Naive thymus-derived CD8-positive, alpha-beta T cell (primary cell): ENCODE results near the gene BABAM2. TPM values are rescaled to one million over a fixed set of nuclear protein-coding genes. Genes with fewer than 3 reads are reported as not detected.
A peak's percentile ranks its signal among the peaks of the same experiment; 100 is the strongest.
"Not testable (repeated sequence)": the region's sequence is repeated elsewhere in the genome, so short reads cannot be mapped to it uniquely, and the experiment has no call there.

Experiments
- ATAC-seq, 2 donors: fragments of 150-1000 bp; cut with Tn5 transposase in 1 of 2; sonication (Bioruptor Pico), chemical (Tn5 transposase) in 1 of 2; 1 replicate in 1 of 2; 2 replicates in 1 of 2; pipeline ENCODE4 v1.10.0; 2021; ENCODE audit warnings: mild to moderate bottlenecking in 2 of 2, moderate library complexity in 2 of 2
- POLR2A ChIA-PET: fragments of 350-600 bp; sonication (Branson Sonifier 250); formaldehyde crosslinking; loops from one replicate; lab custom pipeline; 2021; ENCODE audit warnings: antibody characterized with exemption; lab: Charles Lee
- DNase-seq, 10 donors: peaks; one replicate each; pipeline versions ENCODE4 v3.0.0 to v3.0.0-alpha.2; 2020 to 2022
- H3K27ac Mint-ChIP-seq, 10 donors: one replicate each; pipeline ENCODE4 v1.8.0; 2020 to 2022; ENCODE audit warnings: mild to moderate bottlenecking in 10 of 10, mixed read lengths in 10 of 10, moderate library complexity in 4 of 10, inconsistent platforms in 1 of 10
- H3K27me3 Mint-ChIP-seq, 5 donors: one replicate each; pipeline ENCODE4 v1.8.0; 2021 to 2022; ENCODE audit warnings: mixed read lengths in 5 of 5
- H3K36me3 Mint-ChIP-seq, 3 donors: one replicate each; pipeline ENCODE4 v1.8.0; 2020 to 2022; ENCODE audit warnings: mixed read lengths in 3 of 3, mild to moderate bottlenecking in 2 of 3, inconsistent platforms in 1 of 3
- H3K4me1 Mint-ChIP-seq, 4 donors: one replicate each; pipeline ENCODE4 v1.8.0; 2021 to 2022; ENCODE audit warnings: mixed read lengths in 4 of 4
- H3K4me3 Mint-ChIP-seq, 10 donors: one replicate each; pipeline ENCODE4 v1.8.0; 2020 to 2022; ENCODE audit warnings: mild to moderate bottlenecking in 10 of 10, mixed read lengths in 10 of 10, moderate library complexity in 6 of 10, inconsistent platforms in 1 of 10
- H3K9me3 Mint-ChIP-seq, 9 donors: one replicate each; pipeline ENCODE4 v1.8.0; 2020 to 2022; ENCODE audit warnings: mixed read lengths in 9 of 9, mild to moderate bottlenecking in 3 of 9, inconsistent platforms in 1 of 9, moderate library complexity in 1 of 9
- polyA plus RNA-seq, 3 donors: library from polyadenylated mRNA; unstranded; fragments of 300-500 nt; fragmentation: Illumina TruSeq; gene quantifications; one replicate each; pipeline ENCODE4 v1.2.3, GENCODE V29; 2021
- total RNA-seq, 8 experiments: library from RNA in 2 of 8; stranded (reverse) in 2 of 8; gene quantifications; one replicate each; pipeline ENCODE4 v1.2.3 and lab custom pipeline; 2021 to 2026

Gene BABAM2
- total and polyA plus RNA-seq, 5 experiments from 2014 or later = 29.6 to 60.2 (median 50.5) TPM

DNA sequence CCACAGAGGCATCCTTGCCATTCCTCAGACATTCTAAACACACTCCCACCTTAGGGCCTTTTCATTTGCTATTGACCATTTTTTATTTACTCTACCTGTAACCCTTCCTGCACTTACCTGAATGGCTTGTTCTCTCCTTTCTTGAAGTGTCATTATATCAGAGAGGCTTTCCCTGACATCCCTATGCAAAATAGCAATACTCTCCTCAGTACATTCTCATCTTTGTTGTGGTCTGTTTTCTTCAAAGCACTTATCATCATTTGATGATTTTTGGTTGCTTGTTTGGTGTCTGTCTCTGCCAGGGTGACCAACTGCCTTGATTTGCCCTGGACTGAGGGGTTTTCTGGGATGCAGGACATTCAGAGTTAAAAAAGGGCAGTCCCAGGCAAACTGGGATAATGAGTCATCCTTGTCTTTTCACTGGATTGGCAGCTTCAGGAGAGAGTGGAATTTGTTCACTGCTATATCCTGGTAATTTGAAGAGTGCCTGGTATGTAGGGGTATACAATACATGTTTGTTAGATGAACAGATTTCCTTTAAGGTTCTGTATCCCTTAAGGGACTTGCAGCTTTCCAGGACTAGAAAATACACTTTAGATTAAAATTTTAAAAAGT is 102.4 kb downstream of the BABAM2 start:
- no peaks in the 10 kb centered on the region for H3K27me3 Mint-ChIP-seq
- ATAC-seq (no peak), DNase-seq (no peak)
- H3K4me1 Mint-ChIP-seq = peaks cover 15 to 37% (median 27%) of the 10 kb centered on the region in 4 donors
- no peak overlapping the region for H3K4me3 Mint-ChIP-seq
- H3K36me3 Mint-ChIP-seq = peaks cover 15 to 37% (median 31%) of the 10 kb centered on the region in 3 donors
- POLR2A ChIA-PET = no interaction called here
- H3K27ac Mint-ChIP-seq = peak overlapping the region in 1 of 10 donors; percentile 22
- peaks cover 0 to 6% (median 1%) of the 10 kb centered on the region in 9 donors for H3K9me3 Mint-ChIP-seq

DNA sequence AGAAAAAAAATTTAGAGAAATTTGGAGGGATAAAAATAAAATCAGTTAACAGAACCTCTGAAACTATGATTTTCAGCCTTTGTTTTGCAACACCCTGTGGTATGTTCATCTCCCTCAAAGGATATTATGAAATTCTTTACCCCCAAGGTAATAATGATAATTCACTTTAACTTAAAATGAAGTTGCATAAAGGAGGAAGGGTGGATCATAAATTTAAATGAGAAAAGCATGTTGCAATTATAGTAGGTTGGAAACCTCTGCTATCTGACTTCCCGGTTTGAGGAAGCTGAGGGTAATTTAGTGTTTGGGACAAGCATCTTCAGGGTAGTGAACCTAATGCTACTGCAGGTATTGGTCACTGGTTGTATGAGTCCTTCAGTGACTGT is 102.9 kb downstream of the BABAM2 start:
- POLR2A ChIA-PET = no interaction called here
- Mint-ChIP-seq H3K36me3 (peaks cover 15 to 37% (median 31%) of the 10 kb centered on the region in 3 donors), H3K4me1 (peaks cover 12 to 33% (median 22%) of the 10 kb centered on the region in 4 donors), H3K9me3 (peaks cover 0 to 6% (median 1%) of the 10 kb centered on the region in 9 donors), H3K4me3 (no peak overlapping the region), H3K27me3 (no peaks in the 10 kb centered on the region), H3K27ac (no peak overlapping the region)
- DNase-seq (no peak), ATAC-seq (no peak)

DNA sequence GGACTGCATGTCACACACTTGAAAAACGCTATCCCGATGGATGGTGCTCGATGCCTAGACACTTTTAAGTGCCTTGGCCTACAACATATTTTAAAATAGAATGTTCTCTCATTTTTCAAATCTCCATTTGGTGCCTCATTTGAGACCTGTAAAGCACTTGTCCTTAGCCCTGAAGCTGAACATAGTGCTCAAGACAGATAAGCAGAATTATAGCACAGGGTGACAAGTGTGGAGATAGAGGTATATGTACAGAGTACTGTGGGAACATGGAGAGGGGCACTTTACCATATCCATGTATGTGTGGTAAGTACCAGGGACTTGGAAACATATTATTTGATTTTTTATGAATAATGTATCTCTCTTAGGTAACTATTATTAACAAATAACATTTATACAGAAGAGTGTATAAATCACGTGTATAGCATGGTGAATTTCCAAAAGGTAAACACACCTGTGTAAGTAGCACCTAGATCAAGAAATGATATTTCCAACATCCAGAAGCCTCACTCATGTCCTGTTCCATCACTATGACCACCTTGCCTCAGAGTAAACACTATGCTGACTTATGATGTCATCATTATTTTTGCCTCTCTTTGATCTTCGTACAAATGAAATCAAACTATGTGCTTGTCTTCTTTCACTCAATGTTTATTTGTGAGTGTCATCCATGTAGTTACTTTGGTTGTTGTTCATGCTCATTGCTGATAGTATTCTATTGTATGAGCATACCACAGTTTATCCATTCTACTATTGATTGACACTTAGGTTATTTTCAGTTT is 103.6 kb downstream of the BABAM2 start:
- DNase-seq = no peak
- ATAC-seq = no peak
- POLR2A ChIA-PET = no interaction called here
- Mint-ChIP-seq H3K36me3 (peaks cover 13 to 37% (median 29%) of the 10 kb centered on the region in 3 donors), H3K27me3 (no peaks in the 10 kb centered on the region), H3K9me3 (peaks cover 0 to 6% (median 1%) of the 10 kb centered on the region in 9 donors), H3K27ac (no peak overlapping the region), H3K4me3 (no peak overlapping the region), H3K4me1 (peaks cover 9 to 26% (median 16%) of the 10 kb centered on the region in 4 donors)

DNA sequence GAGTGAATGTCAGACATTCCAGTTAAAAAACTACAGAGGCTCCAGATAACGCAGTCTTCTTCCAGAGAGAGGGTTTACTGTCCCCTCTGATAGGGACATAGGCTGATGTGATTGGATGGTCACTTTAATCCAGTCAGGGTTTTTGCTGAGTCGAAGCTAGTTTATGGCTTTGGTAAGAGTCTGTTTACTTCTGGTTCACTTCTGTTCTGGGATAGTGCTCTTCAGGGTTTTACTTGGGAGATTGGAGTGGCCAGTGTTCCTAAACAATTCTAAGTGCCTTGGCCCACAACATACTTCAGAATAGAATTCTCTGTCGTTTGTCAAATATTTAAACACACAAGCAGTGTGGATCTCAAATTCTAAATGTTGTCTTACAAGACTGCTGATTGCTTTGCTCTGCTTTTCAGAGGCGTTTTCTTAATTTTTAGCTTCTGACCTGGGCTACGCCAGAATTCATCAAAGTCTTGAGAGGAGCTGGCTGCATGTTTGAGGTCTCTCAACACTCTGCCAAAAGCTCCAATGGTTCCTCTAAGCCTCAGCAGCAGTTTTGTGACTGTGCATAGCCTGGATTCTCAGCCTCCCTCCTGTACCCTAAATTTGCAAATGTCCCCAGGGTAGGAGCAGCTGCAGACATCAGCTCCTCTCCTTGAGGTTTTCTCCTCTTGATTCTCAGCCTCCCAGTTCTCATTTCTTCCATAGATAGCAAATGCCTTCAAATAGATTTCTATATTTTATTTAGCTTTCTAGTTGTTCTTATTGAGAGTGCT is 105.8 kb downstream of the BABAM2 start:
- H3K4me3 Mint-ChIP-seq = no peak overlapping the region
- H3K27me3 Mint-ChIP-seq = no peaks in the 10 kb centered on the region
- H3K4me1 Mint-ChIP-seq = peaks cover 8 to 22% (median 14%) of the 10 kb centered on the region in 4 donors
- ATAC-seq = no peak
- POLR2A ChIA-PET = interaction anchor here (0.9 kb wide), 1 partner anchor 17 kb away, joined by 6 read pairs; no protein-coding TSS in a partner anchor
- no peak for DNase-seq
- peaks cover 9 to 26% (median 25%) of the 10 kb centered on the region in 3 donors for H3K36me3 Mint-ChIP-seq
- H3K27ac Mint-ChIP-seq = no peak overlapping the region
- H3K9me3 Mint-ChIP-seq = peaks cover 0 to 10% (median 1%) of the 10 kb centered on the region in 9 donors

DNA sequence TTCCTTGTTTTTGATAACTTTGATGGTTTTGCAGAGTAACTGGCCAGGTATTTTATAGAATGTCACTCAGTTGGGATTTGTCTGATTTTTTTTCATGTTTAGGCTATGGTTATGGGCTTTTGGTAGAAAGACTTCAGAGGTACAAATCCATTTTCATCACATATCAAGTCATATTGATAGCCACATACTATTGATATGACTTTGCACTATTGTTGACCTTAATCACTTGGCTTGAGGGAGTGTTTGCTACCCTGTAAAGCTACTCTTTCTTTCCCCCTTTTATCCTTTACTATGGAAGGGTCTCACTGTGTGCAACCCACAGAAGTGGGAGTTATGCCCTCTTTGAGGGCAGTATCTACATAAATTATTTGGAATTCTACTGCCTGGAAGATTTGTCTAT is 109.8 kb downstream of the BABAM2 start:
- POLR2A ChIA-PET = no interaction called here
- peak overlapping the region in 1 of 10 donors; percentile 3 for H3K27ac Mint-ChIP-seq

DNA sequence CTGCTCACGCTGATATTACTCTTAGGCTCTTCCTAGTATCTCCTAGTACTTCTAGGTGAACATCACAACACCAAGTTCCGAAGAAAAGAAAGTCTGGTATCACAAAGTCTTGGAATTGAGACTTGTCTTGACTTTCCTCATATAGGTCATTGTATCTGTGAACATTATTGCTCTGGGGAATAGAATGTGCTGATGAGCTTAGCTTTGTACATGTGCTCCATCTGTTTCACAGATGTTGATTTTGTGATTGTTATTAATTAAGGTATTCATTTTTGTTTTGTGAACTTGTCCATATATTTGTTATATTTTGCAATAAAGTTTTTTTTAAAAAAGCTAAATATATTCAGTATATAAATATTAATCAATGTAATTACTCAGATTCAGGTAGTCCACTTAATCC is 111.7 kb downstream of the BABAM2 start:
- Mint-ChIP-seq H3K36me3 (peaks cover 0 to 2% (median 0%) of the 10 kb centered on the region in 3 donors), H3K4me1 (peaks cover 7 to 28% (median 16%) of the 10 kb centered on the region in 4 donors), H3K9me3 (peaks cover 0 to 10% (median 0%) of the 10 kb centered on the region in 9 donors), H3K27ac (no peak overlapping the region), H3K4me3 (no peak overlapping the region), H3K27me3 (no peaks in the 10 kb centered on the region)
- ATAC-seq (no peak), DNase-seq (no peak)
- POLR2A ChIA-PET = no interaction called here

More for the DNA sequence above, 109.8 kb downstream of the BABAM2 start:
- Mint-ChIP-seq H3K27me3 (no peaks in the 10 kb centered on the region), H3K36me3 (peaks cover 0 to 13% (median 10%) of the 10 kb centered on the region in 3 donors), H3K4me1 (peaks cover 7 to 28% (median 17%) of the 10 kb centered on the region in 4 donors), H3K4me3 (no peak overlapping the region), H3K9me3 (peaks cover 0 to 10% (median 0%) of the 10 kb centered on the region in 9 donors)
- ATAC-seq = no peak
- no peak for DNase-seq

DNA sequence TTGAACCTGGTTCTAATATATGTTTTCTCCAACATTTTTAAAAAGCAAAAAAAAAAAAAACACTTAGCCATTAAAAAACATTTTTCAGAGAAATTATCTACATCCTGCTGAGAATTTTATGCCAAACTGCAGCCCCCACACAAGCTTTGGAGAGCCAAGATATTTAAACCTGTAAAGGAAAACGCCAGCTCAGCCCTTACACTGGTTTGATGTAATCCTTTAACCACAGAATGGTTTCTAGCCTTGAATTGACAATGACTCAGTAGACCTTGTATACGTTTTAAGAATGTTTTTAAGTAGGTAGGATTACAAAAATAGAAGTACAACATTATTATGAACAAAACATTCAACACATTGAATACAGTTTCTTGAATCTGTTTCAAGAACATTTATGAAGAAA is 113.6 kb downstream of the BABAM2 start:
- no peak for ATAC-seq
- H3K9me3 Mint-ChIP-seq = peaks cover 0 to 10% (median 0%) of the 10 kb centered on the region in 9 donors
- H3K27me3 Mint-ChIP-seq = no peaks in the 10 kb centered on the region
- H3K4me1 Mint-ChIP-seq = peaks cover 6 to 28% (median 15%) of the 10 kb centered on the region in 4 donors
- H3K4me3 Mint-ChIP-seq = peak overlapping the region in 2 of 10 donors; percentile 20 to 44
- peak overlapping the region in 1 of 10 donors; percentile 19 for H3K27ac Mint-ChIP-seq
- POLR2A ChIA-PET = no interaction called here
- peaks cover 0 to 5% (median 1%) of the 10 kb centered on the region in 3 donors for H3K36me3 Mint-ChIP-seq
- DNase-seq = no peak

DNA sequence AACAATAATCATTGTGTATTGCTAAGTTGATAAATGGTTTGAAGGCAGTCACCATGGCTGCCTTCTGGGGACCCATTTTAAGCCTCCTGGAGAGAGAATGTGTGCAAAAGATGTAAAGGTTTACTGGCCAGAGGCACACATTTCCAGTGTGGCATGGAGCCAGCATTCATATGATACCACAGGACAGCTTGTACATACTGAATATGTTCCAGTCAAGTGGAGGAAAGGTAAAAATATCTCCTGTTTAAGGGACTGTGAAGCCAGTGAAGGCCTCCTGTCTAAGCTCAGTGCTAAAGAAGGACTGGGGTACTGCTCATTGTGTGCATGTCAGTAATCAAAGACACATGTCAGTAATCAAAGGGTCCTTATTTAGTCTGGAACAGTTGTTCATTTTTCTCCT is 119.2 kb downstream of the BABAM2 start:
- H3K27me3 Mint-ChIP-seq = no peaks in the 10 kb centered on the region
- peaks cover 0 to 8% (median 4%) of the 10 kb centered on the region in 4 donors for H3K4me1 Mint-ChIP-seq
- peaks cover 0 to 3% (median 3%) of the 10 kb centered on the region in 3 donors for H3K36me3 Mint-ChIP-seq
- H3K4me3 Mint-ChIP-seq = no peak overlapping the region
- DNase-seq = no peak
- H3K9me3 Mint-ChIP-seq = no peaks in the 10 kb centered on the region
- no peak for ATAC-seq
- no peak overlapping the region for H3K27ac Mint-ChIP-seq
- POLR2A ChIA-PET = no interaction called here

DNA sequence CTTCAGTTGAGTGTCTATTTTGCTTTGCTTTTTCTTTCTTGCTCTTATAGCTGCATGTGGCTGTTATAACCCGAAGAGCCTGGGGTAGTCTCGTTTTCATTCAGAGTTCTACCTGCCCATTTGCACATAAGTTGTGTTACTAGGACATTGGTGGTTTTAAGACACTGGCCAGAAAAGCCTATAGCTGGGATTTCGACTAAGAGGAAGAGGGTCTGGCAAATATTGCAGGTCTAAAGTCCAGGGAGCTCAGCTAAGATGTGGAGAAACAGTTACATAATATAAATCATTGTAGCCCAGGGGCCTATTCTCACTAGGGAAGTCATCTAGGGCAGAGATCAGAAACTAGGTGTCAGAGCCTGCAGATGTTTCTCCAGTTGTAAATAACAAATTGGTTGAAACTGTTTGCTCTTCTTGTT is 120.8 kb downstream of the BABAM2 start:
- no peak overlapping the region for H3K4me3 Mint-ChIP-seq
- peaks cover 0 to 9% (median 4%) of the 10 kb centered on the region in 4 donors for H3K4me1 Mint-ChIP-seq
- no peaks in the 10 kb centered on the region for H3K27me3 Mint-ChIP-seq
- ATAC-seq = no peak
- POLR2A ChIA-PET = no interaction called here
- peaks cover 0 to 2% (median 0%) of the 10 kb centered on the region in 9 donors for H3K9me3 Mint-ChIP-seq
- DNase-seq = no peak
- no peak overlapping the region for H3K27ac Mint-ChIP-seq
- peaks cover 2 to 10% (median 8%) of the 10 kb centered on the region in 3 donors for H3K36me3 Mint-ChIP-seq

DNA sequence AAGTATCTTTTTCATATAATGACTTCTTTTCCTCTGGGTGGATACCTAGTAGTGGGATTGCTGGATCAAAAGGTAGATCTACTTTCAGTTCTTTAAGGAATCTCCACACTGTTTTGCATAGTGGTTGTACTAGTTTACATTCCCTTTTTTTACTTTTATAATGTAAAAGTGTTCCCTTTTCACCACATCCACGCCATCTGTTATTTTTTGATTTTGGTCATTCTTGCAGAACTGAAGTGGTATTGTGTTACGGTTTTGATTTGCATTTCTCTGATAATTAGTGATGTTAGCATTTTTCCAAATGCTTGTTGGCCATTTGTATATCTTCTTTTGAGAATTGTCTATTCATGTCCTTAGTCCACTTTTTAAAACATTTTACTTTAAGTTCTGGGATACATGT is 127.9 kb downstream of the BABAM2 start:
- H3K4me3 Mint-ChIP-seq, POLR2A ChIA-PET, DNase-seq, H3K4me1 Mint-ChIP-seq, H3K27me3 Mint-ChIP-seq, ATAC-seq, H3K9me3 Mint-ChIP-seq, H3K27ac Mint-ChIP-seq: not testable (repeated sequence)
- H3K36me3 Mint-ChIP-seq = peaks cover 4 to 26% (median 10%) of the 10 kb centered on the region in 3 donors

DNA sequence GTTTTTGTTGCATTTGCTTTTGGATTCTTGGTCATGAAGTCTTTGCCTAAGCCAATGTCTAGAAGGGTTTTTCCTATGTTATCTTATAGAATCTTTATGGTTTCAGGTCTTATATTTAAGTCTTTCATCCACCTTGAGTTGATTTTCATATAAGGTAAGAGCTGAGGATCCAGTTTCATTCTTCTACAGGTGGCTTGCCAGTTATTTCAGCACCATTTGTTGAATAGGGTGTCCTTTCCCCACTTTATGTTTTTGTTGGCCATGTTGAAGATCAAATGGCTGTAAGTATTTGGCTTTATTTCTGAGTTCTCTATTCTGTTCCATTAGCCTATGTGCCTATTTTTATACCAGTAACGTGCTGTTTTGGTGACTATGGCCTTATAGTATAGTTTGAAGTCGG is 129.0 kb downstream of the BABAM2 start:
- H3K36me3 Mint-ChIP-seq = peaks cover 4 to 32% (median 10%) of the 10 kb centered on the region in 3 donors
- H3K4me1 Mint-ChIP-seq, DNase-seq, ATAC-seq, H3K9me3 Mint-ChIP-seq, H3K27ac Mint-ChIP-seq, POLR2A ChIA-PET, H3K4me3 Mint-ChIP-seq, H3K27me3 Mint-ChIP-seq: not testable (repeated sequence)

DNA sequence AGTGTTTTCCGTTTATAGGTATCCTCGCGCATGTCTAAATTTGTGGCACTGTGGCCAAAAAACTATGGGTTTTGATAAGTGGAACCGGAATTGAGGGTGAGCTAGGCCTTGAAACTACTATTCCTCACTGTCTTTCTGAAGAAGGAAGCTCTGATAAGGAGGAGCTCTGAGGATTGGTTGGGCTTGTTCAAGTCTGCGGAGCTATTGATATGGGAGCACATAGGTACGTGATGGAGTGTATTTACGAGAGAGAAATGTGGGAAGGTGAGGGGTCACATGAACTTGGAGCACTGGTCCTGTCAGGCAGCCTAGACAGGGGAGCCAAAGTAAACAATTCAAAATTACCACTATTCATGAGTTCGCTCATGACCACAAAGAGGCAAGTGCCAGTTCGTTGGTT is 131.4 kb downstream of the BABAM2 start:
- Mint-ChIP-seq H3K4me3 (no peak overlapping the region), H3K36me3 (peaks cover 17 to 41% (median 18%) of the 10 kb centered on the region in 3 donors), H3K27ac (no peak overlapping the region), H3K27me3 (no peaks in the 10 kb centered on the region), H3K4me1 (peaks cover 0 to 5% (median 0%) of the 10 kb centered on the region in 4 donors), H3K9me3 (peaks cover 0 to 4% (median 0%) of the 10 kb centered on the region in 9 donors)
- no peak for DNase-seq
- ATAC-seq = no peak
- POLR2A ChIA-PET = no interaction called here
